Brain microvascular endothelial cell (primary cell): ENCODE data around the gene SLC24A3.
A peak's percentile ranks its signal among the peaks of the same experiment; 100 is the strongest.

Experiments
- DNase-seq: peaks from one replicate; pipeline ENCODE4 v3.0.0-alpha.2; 2020
- H3K27ac ChIP-seq: fragments of 250-450 bp; sonication (Bioruptor Pico); 2 replicates; pipeline ENCODE4 v1.5.1; 2020; ENCODE audit warnings: mild to moderate bottlenecking, moderate library complexity
- H3K27me3 ChIP-seq: fragments of 250-450 bp; sonication (Bioruptor Pico); replicated peaks from 2 replicates; pipeline ENCODE4 v1.5.1; 2020; ENCODE audit warnings: mild to moderate bottlenecking
- H3K36me3 ChIP-seq: fragments of 250-450 bp; sonication (Bioruptor Pico); replicated peaks from 2 replicates; pipeline ENCODE4 v1.5.1; 2020; ENCODE audit warnings: mild to moderate bottlenecking
- H3K4me3 ChIP-seq: 2 replicates; pipeline ENCODE4 v1.5.1; 2011; ENCODE audit warnings: low read depth, mild to moderate bottlenecking, control low read depth, low read length, moderate library complexity
- in situ Hi-C: cut with HindIII; loops from 2 replicates; pipeline ENCODE4 v1.10.0; 2017; ENCODE audit warnings: low sequenced_read_pairs, low pct_ligation_motif_present
- TF ChIP-seq, protein P1 (sequence below): IDR thresholded peaks from 2 replicates; pipeline ENCODE4 v1.5.1; 2011; ENCODE audit warnings: low read depth, mild to moderate bottlenecking, moderate library complexity, low read length, control low read depth, inconsistent platforms; ENCODE audit errors: missing control alignments

SLC24A3 gene

DNA sequence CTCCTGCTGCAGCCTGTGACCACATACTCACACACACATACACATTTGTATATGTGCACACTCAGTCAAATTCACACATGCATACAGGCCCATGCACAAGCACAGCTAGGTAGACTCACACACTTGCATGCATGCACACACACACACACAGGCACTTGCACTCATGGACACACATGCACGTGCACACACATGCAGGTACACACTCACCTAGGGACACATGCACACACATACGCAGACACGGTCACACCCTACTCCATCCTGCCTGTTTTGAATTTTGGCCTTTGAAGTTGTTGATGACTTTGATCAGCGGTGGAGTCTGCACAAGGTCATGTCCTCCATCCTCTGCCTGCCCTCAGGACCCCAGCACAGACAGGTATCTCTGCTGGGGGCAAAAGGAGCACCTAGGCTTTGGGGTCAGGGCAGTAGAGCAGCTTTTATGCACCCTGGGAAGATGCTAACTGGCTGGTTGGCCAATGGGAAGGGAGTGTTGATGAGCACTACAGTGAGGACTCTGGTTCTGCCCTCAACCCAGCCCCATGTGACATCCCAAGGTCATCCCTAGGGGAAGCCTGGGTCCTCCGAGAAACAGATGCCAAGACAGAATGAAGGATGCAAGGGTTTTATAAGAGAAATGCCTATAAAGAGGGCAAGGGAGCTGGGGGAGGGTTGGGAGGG lies 218.3 kb downstream of the SLC24A3 start:
- TF ChIP-seq, protein P1, sequence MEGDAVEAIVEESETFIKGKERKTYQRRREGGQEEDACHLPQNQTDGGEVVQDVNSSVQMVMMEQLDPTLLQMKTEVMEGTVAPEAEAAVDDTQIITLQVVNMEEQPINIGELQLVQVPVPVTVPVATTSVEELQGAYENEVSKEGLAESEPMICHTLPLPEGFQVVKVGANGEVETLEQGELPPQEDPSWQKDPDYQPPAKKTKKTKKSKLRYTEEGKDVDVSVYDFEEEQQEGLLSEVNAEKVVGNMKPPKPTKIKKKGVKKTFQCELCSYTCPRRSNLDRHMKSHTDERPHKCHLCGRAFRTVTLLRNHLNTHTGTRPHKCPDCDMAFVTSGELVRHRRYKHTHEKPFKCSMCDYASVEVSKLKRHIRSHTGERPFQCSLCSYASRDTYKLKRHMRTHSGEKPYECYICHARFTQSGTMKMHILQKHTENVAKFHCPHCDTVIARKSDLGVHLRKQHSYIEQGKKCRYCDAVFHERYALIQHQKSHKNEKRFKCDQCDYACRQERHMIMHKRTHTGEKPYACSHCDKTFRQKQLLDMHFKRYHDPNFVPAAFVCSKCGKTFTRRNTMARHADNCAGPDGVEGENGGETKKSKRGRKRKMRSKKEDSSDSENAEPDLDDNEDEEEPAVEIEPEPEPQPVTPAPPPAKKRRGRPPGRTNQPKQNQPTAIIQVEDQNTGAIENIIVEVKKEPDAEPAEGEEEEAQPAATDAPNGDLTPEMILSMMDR, result no peak
- no peak overlapping the region for H3K27ac ChIP-seq
- H3K4me3 ChIP-seq, result no peak overlapping the region
- H3K36me3 ChIP-seq, result no peaks in the 10 kb centered on the region
- DNase-seq, result no peak
- in situ Hi-C loops, result no loop called here
- H3K27me3 ChIP-seq, result no peaks in the 10 kb centered on the region

DNA sequence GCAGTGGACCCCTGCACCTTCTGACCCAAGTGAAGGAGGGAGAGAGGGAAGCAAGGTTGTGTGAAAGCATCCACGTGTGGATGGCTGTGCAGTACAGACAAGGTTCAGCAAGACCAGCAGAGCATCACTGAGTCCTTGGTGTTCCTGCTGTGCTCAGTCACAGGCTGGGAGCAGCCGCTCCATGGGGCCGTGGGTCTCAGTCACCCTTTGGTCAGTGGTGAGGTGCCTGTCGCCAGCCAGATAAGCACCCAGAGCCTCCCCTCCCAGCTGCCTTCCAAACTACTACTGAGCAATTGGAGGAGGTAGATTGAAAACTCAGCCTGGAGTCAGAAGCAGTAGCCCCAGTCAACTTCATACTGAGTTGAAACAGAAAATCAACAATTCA lies 218.9 kb downstream of the SLC24A3 start:
- no peaks in the 10 kb centered on the region for H3K36me3 ChIP-seq
- in situ Hi-C loops, result no loop called here

DNA sequence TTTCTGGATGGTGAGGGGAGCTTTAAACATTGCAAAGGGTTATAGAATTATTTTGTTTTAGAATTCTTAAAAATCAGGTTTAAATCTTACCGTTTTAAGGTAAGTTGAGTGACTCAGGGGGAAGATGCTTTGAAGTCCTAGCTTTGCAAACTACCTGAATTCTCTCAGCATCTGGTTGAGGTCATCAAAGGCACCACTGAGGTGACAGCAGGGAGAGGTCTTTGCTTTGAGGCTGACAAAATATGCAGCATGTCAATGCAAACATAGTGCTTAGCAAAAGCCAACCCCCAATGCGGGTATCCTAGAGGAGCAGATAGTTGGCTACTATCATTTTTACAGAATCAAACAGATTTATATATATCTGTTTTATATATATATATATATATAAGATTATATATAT lies 219.5 kb downstream of the SLC24A3 start:
- no peaks in the 10 kb centered on the region for H3K27me3 ChIP-seq
- TF ChIP-seq, protein P1, result no peak
- no peak for DNase-seq
- H3K27ac ChIP-seq, result no peak overlapping the region
- no peaks in the 10 kb centered on the region for H3K36me3 ChIP-seq
- H3K4me3 ChIP-seq, result no peak overlapping the region
- in situ Hi-C loops, result no loop called here

More for the DNA sequence above, 218.9 kb downstream of the SLC24A3 start:
- Histone ChIP-seq H3K4me3 (no peak overlapping the region), H3K27ac (no peak overlapping the region), H3K27me3 (no peaks in the 10 kb centered on the region)
- TF ChIP-seq, protein P1, result no peak
- DNase-seq, result no peak

DNA sequence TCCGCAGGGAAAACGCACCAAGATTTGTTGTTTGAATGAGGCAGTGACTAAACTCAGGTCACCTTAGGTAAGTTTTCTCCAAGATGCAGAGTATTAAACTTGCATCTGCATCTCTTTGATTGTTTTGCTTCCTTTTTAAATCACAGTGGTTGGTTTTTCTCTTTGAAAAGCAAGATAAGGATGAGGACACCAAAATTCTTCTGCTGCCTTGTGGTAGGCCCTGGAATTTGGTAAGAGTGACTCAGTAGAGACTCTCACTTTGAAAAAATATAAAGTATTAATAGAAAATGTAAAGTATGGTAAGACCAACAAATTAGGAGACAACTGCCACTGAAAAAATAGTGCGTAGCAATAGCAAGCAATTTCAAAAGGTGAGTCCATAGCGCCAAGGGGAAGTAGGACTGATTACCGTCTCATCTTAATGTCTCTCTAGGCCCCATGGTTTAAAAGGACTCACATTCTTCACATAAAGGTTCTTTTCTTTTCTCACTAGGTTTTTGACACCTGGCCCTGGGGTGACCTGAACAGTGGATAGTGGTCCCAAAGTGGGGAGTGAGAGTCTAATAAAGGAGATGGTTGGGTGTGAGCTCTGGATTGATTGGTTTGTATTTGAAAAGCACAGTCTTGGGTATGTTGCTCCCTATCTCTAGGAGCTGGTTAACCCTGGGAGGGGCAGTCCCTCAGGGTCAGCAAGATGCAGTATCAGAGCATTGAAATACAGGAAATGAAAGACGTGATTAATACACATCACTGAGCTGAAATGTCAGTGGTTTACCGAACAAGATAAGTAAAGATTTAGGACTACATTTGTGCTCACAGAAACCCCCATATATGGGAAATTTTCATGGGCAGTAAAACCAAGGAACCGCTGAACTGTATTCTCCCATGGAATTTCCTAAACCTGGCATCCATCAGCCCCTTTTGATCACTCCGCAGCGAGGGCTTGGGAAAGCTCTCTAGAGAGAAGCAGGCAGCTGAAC lies 221.2 kb downstream of the SLC24A3 start:
- no peaks in the 10 kb centered on the region for H3K27me3 ChIP-seq
- peak; percentile 15 for DNase-seq
- TF ChIP-seq, protein P1, result no peak
- in situ Hi-C loops, result no loop called here
- no peaks in the 10 kb centered on the region for H3K36me3 ChIP-seq
- H3K27ac ChIP-seq, result peak overlapping the region; percentile 69
- no peak overlapping the region for H3K4me3 ChIP-seq

DNA sequence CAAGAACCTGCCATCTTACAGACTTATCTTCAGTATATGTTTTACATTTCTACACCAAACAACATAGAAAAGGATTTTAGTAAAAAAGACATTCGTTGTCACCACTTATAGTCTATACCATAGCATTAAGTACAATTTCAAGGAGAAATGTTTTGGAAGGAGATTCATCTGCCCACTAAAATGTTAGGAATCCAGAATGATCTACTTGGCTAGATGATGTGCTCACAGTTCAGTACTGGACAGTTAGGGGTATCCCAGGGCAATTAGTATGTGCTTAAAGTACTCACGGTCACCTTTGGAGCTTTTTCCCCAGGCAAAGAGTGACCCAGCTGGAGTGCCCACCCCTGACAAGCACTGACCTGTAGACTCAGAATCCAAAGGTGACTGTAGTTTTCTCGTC lies 222.9 kb downstream of the SLC24A3 start:
- no peak for DNase-seq
- no peaks in the 10 kb centered on the region for H3K36me3 ChIP-seq
- no peak overlapping the region for H3K4me3 ChIP-seq
- in situ Hi-C loops, result no loop called here
- TF ChIP-seq, protein P1, result no peak
- no peak overlapping the region for H3K27ac ChIP-seq
- H3K27me3 ChIP-seq, result no peaks in the 10 kb centered on the region
